ENCODE data around the gene WTIP.

- TF ChIP-seq CREB1 (IDR thresholded peaks at IDR 0.05; ENCODE audit: low read depth) (no peak), YY1 (IDR thresholded peaks at IDR 0.05; ENCODE audit: low read depth) (no peak)
These were observed 52.6 kb downstream of the WTIP start for GRCh38 chr19:34534206-34534605.
